Measurements from ENCODE around the gene GRID2. TPM values are rescaled to one million over a fixed set of nuclear protein-coding genes. Genes with fewer than 3 reads are reported as not detected.

Gene GRID2
- polyA plus RNA-seq, 1 donor from 2014 or later, result 14.9 TPM

GRCh38 chr4:92266521-92266920 is 37.2 kb upstream of the GRID2 start:
- Histone ChIP-seq H3K36me3 (ENCODE audit: insufficient read depth, low read length) (no peaks in the 10 kb centered on the region), H3K79me2 (replicated peaks; ENCODE audit: insufficient read depth, low read length) (no peaks in the 10 kb centered on the region)

GRCh38 chr4:92268642-92269041 is 35.1 kb upstream of the GRID2 start:
- Histone ChIP-seq H3K9me3 (ENCODE audit: low read length) (no peaks in the 10 kb centered on the region), H2AFZ (ENCODE audit: low read depth, low read length) (no peak overlapping the region), H3K36me3 (ENCODE audit: insufficient read depth, low read length) (no peaks in the 10 kb centered on the region), H3F3A (ENCODE audit: insufficient read depth, low read length, poor library complexity, severe bottlenecking) (no peaks in the 10 kb centered on the region), H4K20me1 (ENCODE audit: insufficient read depth) (no peaks in the 10 kb centered on the region), H3K27me3 (ENCODE audit: insufficient read depth, low read depth, low read length) (no peaks in the 10 kb centered on the region), H3K4me2 (ENCODE audit: low read length) (no peak overlapping the region), H3K9me2 (ENCODE audit: insufficient read depth, low read length) (no peaks in the 10 kb centered on the region), H3K27ac (ENCODE audit: low read length) (no peak overlapping the region), H3K4me3 (ENCODE audit: low read length) (no peak overlapping the region), H3K9ac (ENCODE audit: low read length) (no peak overlapping the region), H3K79me2 (replicated peaks; ENCODE audit: insufficient read depth, low read length) (no peaks in the 10 kb centered on the region)
- TF ChIP-seq REST (IDR thresholded peaks at IDR 0.05; ENCODE audit: borderline replicate concordance) (no peak), RAD21 (conservative IDR thresholded peaks at IDR 0.05) (no peak), POLR2AphosphoS5 (IDR thresholded peaks at IDR 0.05) (no peak), CTCF (IDR thresholded peaks at IDR 0.05; ENCODE audit: poor library complexity, severe bottlenecking) (no peak), SMC3 (conservative IDR thresholded peaks at IDR 0.05; ENCODE audit: poor library complexity) (no peak), TAF1 (IDR thresholded peaks at IDR 0.05; ENCODE audit: low read depth) (no peak), EZH2 (IDR thresholded peaks at IDR 0.05; ENCODE audit: borderline replicate concordance, insufficient read depth, low read length, poor library complexity, severe bottlenecking) (no peak)

More at GRCh38 chr4:92266521-92266920, 37.2 kb upstream of the GRID2 start:
- TF ChIP-seq EP300 (conservative IDR thresholded peaks at IDR 0.05; ENCODE audit: poor library complexity, severe bottlenecking) (no peak), POLR2AphosphoS5 (IDR thresholded peaks at IDR 0.05) (no peak), EZH2 (IDR thresholded peaks at IDR 0.05; ENCODE audit: borderline replicate concordance, insufficient read depth, low read length, poor library complexity, severe bottlenecking) (no peak), TAF1 (IDR thresholded peaks at IDR 0.05; ENCODE audit: low read depth) (no peak), RAD21 (conservative IDR thresholded peaks at IDR 0.05) (no peak), REST (IDR thresholded peaks at IDR 0.05; ENCODE audit: borderline replicate concordance) (no peak), CTCF (IDR thresholded peaks at IDR 0.05; ENCODE audit: poor library complexity, severe bottlenecking) (no peak), SMC3 (conservative IDR thresholded peaks at IDR 0.05; ENCODE audit: poor library complexity) (no peak), MXI1 (conservative IDR thresholded peaks at IDR 0.05; ENCODE audit: poor library complexity, severe bottlenecking) (no peak)
- Histone ChIP-seq H4K20me1 (ENCODE audit: insufficient read depth) (no peaks in the 10 kb centered on the region), H3K4me2 (ENCODE audit: low read length) (no peak overlapping the region), H3K9ac (ENCODE audit: low read length) (no peak overlapping the region), H3K27ac (ENCODE audit: low read length) (no peak overlapping the region), H2AFZ (ENCODE audit: low read depth, low read length) (no peak overlapping the region), H3K9me2 (ENCODE audit: insufficient read depth, low read length) (no peaks in the 10 kb centered on the region), H3F3A (ENCODE audit: insufficient read depth, low read length, poor library complexity, severe bottlenecking) (no peaks in the 10 kb centered on the region), H3K27me3 (ENCODE audit: insufficient read depth, low read depth, low read length) (no peaks in the 10 kb centered on the region), H3K4me3 (ENCODE audit: low read length) (no peak overlapping the region), H3K9me3 (ENCODE audit: low read length) (no peaks in the 10 kb centered on the region)

Measured in neural cell (in vitro differentiated cells).